Measurements from ENCODE around the gene CUL9.

CUL9 gene

GRCh38 chr6:43262780-43263313, 80.9 kb downstream of the CUL9 start:
- DNase-seq, result no peak
- intact Hi-C loops (cut with DNase I), result no loop called here

- DNase-seq, result peak; percentile 28 to 80 (median 64)
- intact Hi-C loops (cut with DNase I), result no loop called here
Observed at GRCh38 chr6:43263314-43264178, 81.5 kb downstream of the CUL9 start.

- DNase-seq, result no peak
- intact Hi-C loops (cut with DNase I), result no loop called here
Observed at GRCh38 chr6:43264599-43265145, 82.7 kb downstream of the CUL9 start.

GRCh38 chr6:43265564-43265963, 83.6 kb downstream of the CUL9 start:
- intact Hi-C loops (cut with DNase I), result no loop called here
- DNase-seq, result no peak

- no peak for DNase-seq
- intact Hi-C loops (cut with DNase I), result no loop called here
Observed at GRCh38 chr6:43267619-43268354, 85.8 kb downstream of the CUL9 start.

- DNase-seq, result peak; percentile 42 to 89 (median 76)
- intact Hi-C loops (cut with DNase I), result no loop called here
Observed at GRCh38 chr6:43268355-43268700, 86.3 kb downstream of the CUL9 start.

- intact Hi-C loops (cut with DNase I), result no loop called here
- DNase-seq, result no peak
Observed at GRCh38 chr6:43268782-43269272, 86.8 kb downstream of the CUL9 start.

- DNase-seq, result peak in 2 of 42 donors; percentile 42 to 47
- intact Hi-C loops (cut with DNase I), result no loop called here
Observed at GRCh38 chr6:43269273-43270007, 87.4 kb downstream of the CUL9 start.

GRCh38 chr6:43271103-43271815, 89.3 kb downstream of the CUL9 start:
- no peak for DNase-seq
- intact Hi-C loops (cut with DNase I), result no loop called here

- intact Hi-C loops (cut with DNase I), result no loop called here
- no peak for DNase-seq
Observed at GRCh38 chr6:43271944-43272343, 89.9 kb downstream of the CUL9 start.

GRCh38 chr6:43273707-43274106, 91.7 kb downstream of the CUL9 start:
- intact Hi-C loops (cut with DNase I), result no loop called here
- DNase-seq, result no peak

All from head of caudate nucleus (tissue), 42 donors.